Kidney capillary endothelial cell (primary cell): Measurements from ENCODE around the gene METTL22.

Source experiments
- DNase-seq: peaks from one replicate; pipeline ENCODE4 v3.0.0-alpha.2; 2018; ENCODE audit warnings: low spot score

Gene METTL22

GRCh38 chr16:8696880-8697279 is 75.4 kb downstream of the METTL22 start:
- DNase-seq: no peak

- DNase-seq: no peak
Measured at GRCh38 chr16:8697965-8698364, 76.5 kb downstream of the METTL22 start.
